ENCODE data around the gene KRTAP5-7.

The KRTAP5-7 gene

GRCh38 chr11:71500601-71501021 is 26.5 kb upstream of the KRTAP5-7 start:
- peaks cover 0 to 11% (median 0%) of the 10 kb centered on the region in 11 experiments; a peak in 4 of 22 replicates for H4K20me1 ChIP-seq
- H3K9me3 ChIP-seq (replicated peaks in 1 of 11), result peaks cover 2 to 43% (median 31%) of the 10 kb centered on the region in 11 experiments
- H3K4me1 ChIP-seq, result peaks cover 53 to 95% (median 82%) of the 10 kb centered on the region in 10 experiments
- no peak for TF ChIP-seq Cebpa-rat (IDR thresholded peaks at IDR 0.05)
- H3K4me2 ChIP-seq, result peak overlapping the region in 9 of 11 experiments; percentile 76 to 87 (median 83); a peak in 18 of 22 replicates
- no peak overlapping the region for H3K4me3 ChIP-seq
- H3K9ac ChIP-seq, result peak overlapping the region in 5 of 11 experiments; percentile 9 to 65 (median 46); a peak in 6 of 22 replicates
- H3K27ac ChIP-seq, result peak overlapping the region in 9 of 11 experiments; percentile 15 to 88 (median 82); a peak in 15 of 22 replicates
- peaks cover 59 to 86% (median 69%) of the 10 kb centered on the region in 11 experiments for H3K36me3 ChIP-seq
- H3K27me3 ChIP-seq, result no peaks in the 10 kb centered on the region

- no peak for TF ChIP-seq Cebpa-rat (IDR thresholded peaks at IDR 0.05)
- H4K20me1 ChIP-seq, result peaks cover 0 to 12% (median 0%) of the 10 kb centered on the region in 11 experiments; a peak in 4 of 22 replicates
- H3K4me1 ChIP-seq, result peaks cover 57 to 95% (median 85%) of the 10 kb centered on the region in 10 experiments
- peak overlapping the region in 8 of 11 experiments; percentile 76 to 86 (median 82); a peak in 16 of 22 replicates for H3K4me2 ChIP-seq
- H3K9me3 ChIP-seq (replicated peaks in 1 of 11), result peaks cover 0 to 36% (median 24%) of the 10 kb centered on the region in 11 experiments; a peak in 20 of 22 replicates
- peak overlapping the region in 4 of 11 experiments; percentile 12 to 65 (median 54); a peak in 6 of 22 replicates for H3K9ac ChIP-seq
- H3K27me3 ChIP-seq, result no peaks in the 10 kb centered on the region
- no peak overlapping the region for H3K4me3 ChIP-seq
- H3K36me3 ChIP-seq, result peaks cover 51 to 81% (median 62%) of the 10 kb centered on the region in 11 experiments
- H3K27ac ChIP-seq, result peak overlapping the region in 8 of 11 experiments; percentile 15 to 88 (median 82); a peak in 13 of 22 replicates
These were observed 25.7 kb upstream of the KRTAP5-7 start for GRCh38 chr11:71501071-71501985.

DNA sequence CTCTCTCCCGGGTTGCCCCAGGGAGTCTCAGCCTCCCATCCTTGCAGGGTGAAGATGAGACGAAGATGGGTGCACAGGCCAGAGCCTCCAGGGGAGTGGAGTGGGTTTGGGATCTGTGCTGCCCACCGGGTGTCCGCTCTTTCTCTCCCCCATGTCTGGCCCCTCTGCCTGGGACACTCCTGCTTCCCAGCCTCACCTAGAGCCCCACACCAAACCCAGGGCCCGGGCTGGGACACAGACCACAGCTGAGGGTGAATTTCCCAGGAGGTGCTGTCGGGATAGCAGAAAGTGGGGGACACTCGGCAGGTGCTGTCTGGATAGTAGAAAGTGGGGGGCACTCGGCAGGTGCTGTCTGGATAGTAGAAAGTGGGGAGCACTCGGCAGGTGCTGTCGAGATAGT is 25.0 kb upstream of the KRTAP5-7 start:
- Histone ChIP-seq H4K20me1 (peaks cover 0 to 16% (median 0%) of the 10 kb centered on the region in 11 experiments; a peak in 4 of 22 replicates), H3K4me2 (peak overlapping the region in 7 of 11 experiments; percentile 76 to 86 (median 83); a peak in 12 of 22 replicates), H3K27me3 (no peaks in the 10 kb centered on the region), H3K4me3 (no peak overlapping the region), H3K9ac (peak overlapping the region in 1 of 11 experiments; percentile 8; a peak in 1 of 22 replicates), H3K9me3 (replicated peaks in 1 of 11) (peaks cover under 1 to 29% (median 17%) of the 10 kb centered on the region in 11 experiments), H3K4me1 (peaks cover 57 to 96% (median 90%) of the 10 kb centered on the region in 10 experiments), H3K36me3 (peaks cover 44 to 80% (median 55%) of the 10 kb centered on the region in 11 experiments), H3K27ac (peak overlapping the region in 5 of 11 experiments; percentile 82 to 88 (median 83); a peak in 6 of 22 replicates)
- TF ChIP-seq Cebpa-rat (IDR thresholded peaks at IDR 0.05), result no peak

- H3K4me3 ChIP-seq, result no peak overlapping the region
- H3K4me1 ChIP-seq, result peaks cover 56 to 93% (median 89%) of the 10 kb centered on the region in 10 experiments
- peak overlapping the region; percentile 48 to 97 (median 79); a peak in 21 of 22 replicates for H3K4me2 ChIP-seq
These were observed 24.1 kb upstream of the KRTAP5-7 start for GRCh38 chr11:71502871-71503435.

GRCh38 chr11:71504531-71504930 is 22.5 kb upstream of the KRTAP5-7 start:
- peaks cover 15 to 27% (median 20%) of the 10 kb centered on the region in 11 experiments for H3K9me3 ChIP-seq (replicated peaks in 1 of 11)
- H4K20me1 ChIP-seq, result peaks cover 0 to 16% (median 0%) of the 10 kb centered on the region in 11 experiments; a peak in 4 of 22 replicates
- H3K9ac ChIP-seq, result peak overlapping the region in 8 of 11 experiments; percentile 6 to 58 (median 21); a peak in 10 of 22 replicates
- H3K27me3 ChIP-seq, result no peaks in the 10 kb centered on the region
- peak overlapping the region in 9 of 11 experiments; percentile 13 to 74 (median 43); a peak in 16 of 22 replicates for H3K27ac ChIP-seq
- peaks cover 22 to 74% (median 33%) of the 10 kb centered on the region in 11 experiments for H3K36me3 ChIP-seq
- H3K4me3 ChIP-seq, result no peak overlapping the region; a peak in 1 of 20 replicates
- peaks cover 40 to 78% (median 73%) of the 10 kb centered on the region in 10 experiments for H3K4me1 ChIP-seq
- H3K4me2 ChIP-seq, result peak overlapping the region; percentile 48 to 97 (median 79)
- no peak for TF ChIP-seq Cebpa-rat (IDR thresholded peaks at IDR 0.05)

More at GRCh38 chr11:71502871-71503435, 24.1 kb upstream of the KRTAP5-7 start:
- peaks cover 35 to 79% (median 47%) of the 10 kb centered on the region in 11 experiments for H3K36me3 ChIP-seq
- peak overlapping the region in 4 of 11 experiments; percentile 43 to 74 (median 62); a peak in 2 of 22 replicates for H3K27ac ChIP-seq
- peaks cover 6 to 20% (median 9%) of the 10 kb centered on the region in 11 experiments for H3K9me3 ChIP-seq (replicated peaks in 1 of 11)
- H3K27me3 ChIP-seq, result no peaks in the 10 kb centered on the region
- no peak overlapping the region for H3K9ac ChIP-seq
- no peak for TF ChIP-seq Cebpa-rat (IDR thresholded peaks at IDR 0.05)
- peaks cover 0 to 16% (median 0%) of the 10 kb centered on the region in 11 experiments; a peak in 4 of 22 replicates for H4K20me1 ChIP-seq

- H3K27me3 ChIP-seq, result no peaks in the 10 kb centered on the region
- H3K4me3 ChIP-seq, result no peak overlapping the region; a peak in 1 of 20 replicates
- peak overlapping the region in 7 of 11 experiments; percentile 20 to 74 (median 49); a peak in 12 of 22 replicates for H3K27ac ChIP-seq
- peaks cover 35 to 73% (median 69%) of the 10 kb centered on the region in 10 experiments for H3K4me1 ChIP-seq
- peak overlapping the region; percentile 48 to 97 (median 79); a peak in 21 of 22 replicates for H3K4me2 ChIP-seq
- peaks cover 20 to 32% (median 22%) of the 10 kb centered on the region in 11 experiments for H3K9me3 ChIP-seq (replicated peaks in 1 of 11)
- peaks cover 0 to 16% (median 0%) of the 10 kb centered on the region in 11 experiments; a peak in 4 of 22 replicates for H4K20me1 ChIP-seq
- peak overlapping the region in 3 of 11 experiments; percentile 9 to 58 (median 57); a peak in 2 of 22 replicates for H3K9ac ChIP-seq
- H3K36me3 ChIP-seq, result peaks cover 20 to 74% (median 32%) of the 10 kb centered on the region in 11 experiments
- TF ChIP-seq Cebpa-rat (IDR thresholded peaks at IDR 0.05), result no peak
These were observed 22.1 kb upstream of the KRTAP5-7 start for GRCh38 chr11:71505001-71505400.

GRCh38 chr11:71505781-71506180 is 21.3 kb upstream of the KRTAP5-7 start:
- H3K9me3 ChIP-seq (replicated peaks in 1 of 11), result peaks cover 24 to 40% (median 29%) of the 10 kb centered on the region in 11 experiments
- peak overlapping the region; percentile 5 to 97 (median 79); a peak in 21 of 22 replicates for H3K4me2 ChIP-seq
- peak overlapping the region in 7 of 11 experiments; percentile 9 to 58 (median 37); a peak in 9 of 22 replicates for H3K9ac ChIP-seq
- H4K20me1 ChIP-seq, result peaks cover 0 to 16% (median 0%) of the 10 kb centered on the region in 11 experiments; a peak in 4 of 22 replicates
- H3K36me3 ChIP-seq, result peaks cover 19 to 74% (median 30%) of the 10 kb centered on the region in 11 experiments
- no peaks in the 10 kb centered on the region for H3K27me3 ChIP-seq
- peak overlapping the region in 3 of 10 experiments; percentile 2 to 35 (median 11); a peak in 4 of 20 replicates for H3K4me3 ChIP-seq
- no peak for TF ChIP-seq Cebpa-rat (IDR thresholded peaks at IDR 0.05)
- peaks cover 32 to 65% (median 61%) of the 10 kb centered on the region in 10 experiments for H3K4me1 ChIP-seq
- H3K27ac ChIP-seq, result peak overlapping the region in 8 of 11 experiments; percentile 3 to 74 (median 48); a peak in 12 of 22 replicates
